Panc1 (cell line): Measurements from ENCODE around the gene SPATA31D4. TPM values are rescaled to one million over a fixed set of nuclear protein-coding genes. Genes with fewer than 3 reads are reported as not detected.

Source experiments
- ATAC-seq: fragments of 200-7000 bp; cut with Tn5 transposase; 2 replicates; pipeline ENCODE4 v1.9.1; 2020; ENCODE audit warnings: mild to moderate bottlenecking, moderate library complexity
- BruUV-seq: library from RNA; stranded (reverse); fragments of 400-500 nt; replicated peaks from 2 replicates; lab custom pipeline; 2021; lab: Mats Ljungman, UMichigan
- CTCF ChIA-PET: fragments of 300-600 bp; sonication (Branson Sonifier 250); formaldehyde crosslinking; loops from one replicate; lab custom pipeline; 2022; ENCODE audit warnings: antibody characterized with exemption; lab: Charles Lee
- POLR2A ChIA-PET: fragments of 300-600 bp; sonication (Branson Sonifier 250); formaldehyde crosslinking; loops from one replicate; lab custom pipeline; 2022; ENCODE audit warnings: antibody characterized with exemption; lab: Charles Lee
- DNase-seq: peaks from one replicate; pipeline ENCODE4 v3.0.0-alpha.2; 2010; ENCODE audit warnings: low read depth, low spot score
- H3K27ac ChIP-seq: 2 replicates; pipeline ENCODE4 v1.5.1; 2011; ENCODE audit warnings: mild to moderate bottlenecking, low read length, inconsistent platforms
- H3K27me3 ChIP-seq: fragments of 200-500 bp; sonication (Bioruptor generic); 2 replicates; pipeline ENCODE4 v1.6.0; 2014; ENCODE audit warnings: low read length, inconsistent platforms; ENCODE audit not compliant: control insufficient read depth, insufficient read depth
- H3K36me3 ChIP-seq: fragments of 200-500 bp; sonication (Bioruptor generic); 2 replicates; pipeline ENCODE4 v1.5.1; 2014; ENCODE audit warnings: inconsistent platforms, mild to moderate bottlenecking, low read length, moderate library complexity; ENCODE audit not compliant: control insufficient read depth, insufficient read depth
- H3K4me1 ChIP-seq: 2 replicates; pipeline ENCODE4 v1.5.1; 2011; ENCODE audit warnings: inconsistent platforms, mild to moderate bottlenecking, low read length, moderate library complexity; ENCODE audit not compliant: control insufficient read depth, insufficient read depth
- H3K4me3 ChIP-seq, 2 experiments: 2 replicates each; pipeline ENCODE4 v1.5.1; 2011 to 2012; ENCODE audit warnings: low read depth in 2 of 2, low read length in 2 of 2, mild to moderate bottlenecking in 2 of 2, inconsistent platforms in 1 of 2, moderate library complexity in 1 of 2
- H3K9me3 ChIP-seq: fragments of 200-500 bp; sonication (Bioruptor generic); 2 replicates; pipeline ENCODE4 v1.5.1; 2014; ENCODE audit warnings: low read depth, mild to moderate bottlenecking, inconsistent platforms, low read length, moderate library complexity; ENCODE audit not compliant: control insufficient read depth, insufficient read depth
- POLR2AphosphoS5 ChIP-seq: IDR thresholded peaks from 2 replicates; pipeline ENCODE4 v1.6.1; 2012; ENCODE audit warnings: mild to moderate bottlenecking, low read depth, low read length, moderate library complexity
- SIN3A ChIP-seq: IDR thresholded peaks from 2 replicates; pipeline ENCODE4 v1.6.1; 2012; ENCODE audit warnings: low read depth, mild to moderate bottlenecking, low read length, moderate library complexity, borderline replicate concordance; ENCODE audit not compliant: insufficient read depth
- TCF7L2 ChIP-seq: IDR thresholded peaks from 2 replicates; pipeline ENCODE4 v1.6.1; 2011; ENCODE audit warnings: mild to moderate bottlenecking, low read depth, low read length, inconsistent platforms
- in situ Hi-C: cut with HindIII; loops from 2 replicates; pipeline ENCODE4 v1.10.0; 2016; ENCODE audit warnings: low sequenced_read_pairs, low pct_unique_long_range_greater_than_20kb
- intact Hi-C: fragments of 100-400 bp; cut with micrococcal nuclease; formaldehyde crosslinking; loops from one replicate; pipeline ENCODE4 v1.10.0; 2022; ENCODE audit not compliant: unreplicated experiment
- total RNA-seq: library from RNA; stranded (reverse); gene quantifications from one replicate; pipeline ENCODE4 v1.2.1, GENCODE V29; 2021; ENCODE audit not compliant: unreplicated experiment
- TF ChIP-seq, protein P1 (sequence below), 2 experiments: IDR thresholded peaks; 2 replicates each; pipeline ENCODE4 v1.6.1; 2011 to 2012; ENCODE audit warnings: low read depth in 2 of 2, control low read depth in 1 of 2, low read length in 1 of 2, mild to moderate bottlenecking in 1 of 2, moderate library complexity in 1 of 2; ENCODE audit not compliant: insufficient read depth in 1 of 2
- TF ChIP-seq, protein P2 (sequence below): fragments of 450-650 bp; IDR thresholded peaks from 2 replicates; pipeline ENCODE4 v1.5.1; 2017; ENCODE audit warnings: mild to moderate bottlenecking

SPATA31D4 gene
- total RNA-seq, 1 experiment from 2014 or later: not detected

DNA sequence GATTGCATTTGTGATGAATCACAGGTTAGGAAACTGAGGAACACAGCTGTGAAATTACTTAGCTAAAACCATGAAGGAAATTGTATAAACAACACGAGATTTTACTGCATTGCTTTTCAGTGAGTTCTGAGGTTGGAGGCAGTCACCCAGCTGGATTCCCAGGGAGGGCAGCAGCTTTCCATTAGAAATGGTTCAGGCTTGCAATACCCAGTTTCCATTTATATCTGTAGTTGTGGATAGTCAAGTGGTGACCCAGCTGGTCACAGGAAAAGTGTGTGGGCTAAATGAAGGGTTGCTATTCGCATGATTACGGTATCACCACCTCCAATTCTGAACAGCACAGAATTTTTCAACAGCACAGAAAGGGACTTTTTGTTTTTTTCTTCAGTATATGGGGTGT lies 34.3 kb upstream of the SPATA31D4 start:
- Histone ChIP-seq H3K36me3 (no peaks in the 10 kb centered on the region), H3K27me3 (no peaks in the 10 kb centered on the region), H3K9me3 (no peaks in the 10 kb centered on the region), H3K4me3 (no peak overlapping the region), H3K4me1 (no peaks in the 10 kb centered on the region), H3K27ac (no peak overlapping the region)
- ATAC-seq (no peak), DNase-seq (no peak)
- POLR2A ChIA-PET: no interaction called here
- no peak for TF ChIP-seq SIN3A
- no peak for TF ChIP-seq POLR2AphosphoS5
- TF ChIP-seq, protein P1, sequence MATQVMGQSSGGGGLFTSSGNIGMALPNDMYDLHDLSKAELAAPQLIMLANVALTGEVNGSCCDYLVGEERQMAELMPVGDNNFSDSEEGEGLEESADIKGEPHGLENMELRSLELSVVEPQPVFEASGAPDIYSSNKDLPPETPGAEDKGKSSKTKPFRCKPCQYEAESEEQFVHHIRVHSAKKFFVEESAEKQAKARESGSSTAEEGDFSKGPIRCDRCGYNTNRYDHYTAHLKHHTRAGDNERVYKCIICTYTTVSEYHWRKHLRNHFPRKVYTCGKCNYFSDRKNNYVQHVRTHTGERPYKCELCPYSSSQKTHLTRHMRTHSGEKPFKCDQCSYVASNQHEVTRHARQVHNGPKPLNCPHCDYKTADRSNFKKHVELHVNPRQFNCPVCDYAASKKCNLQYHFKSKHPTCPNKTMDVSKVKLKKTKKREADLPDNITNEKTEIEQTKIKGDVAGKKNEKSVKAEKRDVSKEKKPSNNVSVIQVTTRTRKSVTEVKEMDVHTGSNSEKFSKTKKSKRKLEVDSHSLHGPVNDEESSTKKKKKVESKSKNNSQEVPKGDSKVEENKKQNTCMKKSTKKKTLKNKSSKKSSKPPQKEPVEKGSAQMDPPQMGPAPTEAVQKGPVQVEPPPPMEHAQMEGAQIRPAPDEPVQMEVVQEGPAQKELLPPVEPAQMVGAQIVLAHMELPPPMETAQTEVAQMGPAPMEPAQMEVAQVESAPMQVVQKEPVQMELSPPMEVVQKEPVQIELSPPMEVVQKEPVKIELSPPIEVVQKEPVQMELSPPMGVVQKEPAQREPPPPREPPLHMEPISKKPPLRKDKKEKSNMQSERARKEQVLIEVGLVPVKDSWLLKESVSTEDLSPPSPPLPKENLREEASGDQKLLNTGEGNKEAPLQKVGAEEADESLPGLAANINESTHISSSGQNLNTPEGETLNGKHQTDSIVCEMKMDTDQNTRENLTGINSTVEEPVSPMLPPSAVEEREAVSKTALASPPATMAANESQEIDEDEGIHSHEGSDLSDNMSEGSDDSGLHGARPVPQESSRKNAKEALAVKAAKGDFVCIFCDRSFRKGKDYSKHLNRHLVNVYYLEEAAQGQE (IDR thresholded peaks at IDR 0.05; ENCODE audit: insufficient read depth in 1 of 2, low read depth in 2 of 2, low read length in 1 of 2): no peak
- TF ChIP-seq, protein P2, sequence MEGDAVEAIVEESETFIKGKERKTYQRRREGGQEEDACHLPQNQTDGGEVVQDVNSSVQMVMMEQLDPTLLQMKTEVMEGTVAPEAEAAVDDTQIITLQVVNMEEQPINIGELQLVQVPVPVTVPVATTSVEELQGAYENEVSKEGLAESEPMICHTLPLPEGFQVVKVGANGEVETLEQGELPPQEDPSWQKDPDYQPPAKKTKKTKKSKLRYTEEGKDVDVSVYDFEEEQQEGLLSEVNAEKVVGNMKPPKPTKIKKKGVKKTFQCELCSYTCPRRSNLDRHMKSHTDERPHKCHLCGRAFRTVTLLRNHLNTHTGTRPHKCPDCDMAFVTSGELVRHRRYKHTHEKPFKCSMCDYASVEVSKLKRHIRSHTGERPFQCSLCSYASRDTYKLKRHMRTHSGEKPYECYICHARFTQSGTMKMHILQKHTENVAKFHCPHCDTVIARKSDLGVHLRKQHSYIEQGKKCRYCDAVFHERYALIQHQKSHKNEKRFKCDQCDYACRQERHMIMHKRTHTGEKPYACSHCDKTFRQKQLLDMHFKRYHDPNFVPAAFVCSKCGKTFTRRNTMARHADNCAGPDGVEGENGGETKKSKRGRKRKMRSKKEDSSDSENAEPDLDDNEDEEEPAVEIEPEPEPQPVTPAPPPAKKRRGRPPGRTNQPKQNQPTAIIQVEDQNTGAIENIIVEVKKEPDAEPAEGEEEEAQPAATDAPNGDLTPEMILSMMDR: no peak
- no peak for TF ChIP-seq TCF7L2
- CTCF ChIA-PET: no interaction called here
- intact Hi-C loops: no loop called here
- no TSS peak for BruUV-seq
- in situ Hi-C loops: no loop called here

GRCh38 chr9:81894891-81895290 lies 33.3 kb upstream of the SPATA31D4 start:
- intact Hi-C loops: no loop called here

More at GRCh38 chr9:81894891-81895290, 33.3 kb upstream of the SPATA31D4 start:
- ATAC-seq (no peak), DNase-seq (no peak)
- H3K36me3 ChIP-seq: no peaks in the 10 kb centered on the region
- no peak overlapping the region for H3K4me3 ChIP-seq
- CTCF ChIA-PET: no interaction called here
- BruUV-seq: no TSS peak
- H3K9me3 ChIP-seq: no peaks in the 10 kb centered on the region
- no peak overlapping the region for H3K27ac ChIP-seq
- POLR2A ChIA-PET: interaction anchor here (0.7 kb wide), 1 partner anchor 395 kb away, joined by 10 read pairs; no protein-coding TSS in a partner anchor
- H3K27me3 ChIP-seq: no peaks in the 10 kb centered on the region
- no peak for TF ChIP-seq SIN3A
- TF ChIP-seq, protein P1 (IDR thresholded peaks at IDR 0.05; ENCODE audit: insufficient read depth in 1 of 2, low read depth in 2 of 2, low read length in 1 of 2): no peak
- no peak for TF ChIP-seq POLR2AphosphoS5
- no peak for TF ChIP-seq TCF7L2
- in situ Hi-C loops: no loop called here
- H3K4me1 ChIP-seq: no peaks in the 10 kb centered on the region
